HG02840 (cell line): ENCODE results near the gene TREX2.
"Not testable (repeated sequence)": the region's sequence is repeated elsewhere in the genome, so short reads cannot be mapped to it uniquely, and the experiment has no call there.

Experiments used
- ATAC-seq: cut with Tn5 transposase; IDR thresholded peaks from one replicate; pipeline ENCODE4 v1.9.1; 2021; ENCODE audit warnings: mild to moderate bottlenecking, moderate library complexity, moderate number of reproducible peaks; ENCODE audit not compliant: unreplicated experiment, low FRiP score

TREX2 gene

GRCh38 chrX:153410888-153411254 lies 35.0 kb downstream of the TREX2 start:
- no peak for ATAC-seq

DNA sequence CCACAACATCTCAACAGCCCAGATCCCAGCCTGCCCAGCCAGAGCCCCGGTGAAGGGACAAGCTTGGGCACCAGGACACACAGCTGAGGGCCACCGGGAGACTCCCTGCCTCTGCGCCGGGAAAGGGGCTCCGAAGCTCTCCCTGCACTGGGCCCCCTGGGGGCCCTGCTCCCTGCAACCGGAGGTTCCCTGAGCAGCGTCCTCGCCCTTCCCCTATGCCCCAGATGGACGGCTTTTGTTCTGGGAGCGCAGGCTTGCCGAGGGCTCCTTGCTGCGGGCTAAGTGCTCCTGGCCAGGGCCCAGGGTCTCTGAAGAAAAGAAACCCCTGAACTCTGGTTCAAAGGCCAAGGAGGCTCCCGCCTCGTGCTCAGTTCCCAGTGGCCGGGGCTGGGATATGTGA lies 35.5 kb downstream of the TREX2 start:
- ATAC-seq = no peak

GRCh38 chrX:153409414-153410101 lies 36.3 kb downstream of the TREX2 start:
- ATAC-seq = no peak

DNA sequence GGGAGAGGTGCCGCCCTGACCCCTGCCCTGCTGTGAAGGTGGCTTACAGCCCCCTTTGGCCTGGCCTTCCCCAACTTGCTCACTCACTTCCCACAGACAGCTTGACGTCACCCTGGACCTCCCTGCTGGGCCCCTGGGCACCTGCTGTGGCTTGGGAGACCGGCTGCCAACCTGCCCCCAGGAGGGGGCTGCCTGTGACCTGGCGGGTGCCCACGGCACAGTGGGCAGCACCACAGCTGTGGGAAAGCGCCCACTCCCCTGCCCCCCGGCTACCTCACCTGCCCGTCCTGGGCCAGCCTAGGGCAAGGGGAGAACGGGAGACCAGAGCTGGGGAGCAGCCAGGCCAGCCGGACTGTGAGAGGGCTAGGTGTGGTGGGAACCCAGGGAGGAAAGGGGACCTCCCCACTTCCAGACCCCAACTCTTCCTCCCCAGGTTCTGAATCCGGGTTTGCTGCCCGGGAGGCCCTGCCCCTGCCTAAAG lies 36.9 kb downstream of the TREX2 start:
- ATAC-seq = no peak

GRCh38 chrX:153408221-153408721 lies 37.6 kb downstream of the TREX2 start:
- ATAC-seq = no peak

- no peak for ATAC-seq
These were observed 38.1 kb downstream of the TREX2 start for GRCh38 chrX:153407736-153408135.

- no peak for ATAC-seq
These were observed 39.0 kb downstream of the TREX2 start for GRCh38 chrX:153406903-153407302.

DNA sequence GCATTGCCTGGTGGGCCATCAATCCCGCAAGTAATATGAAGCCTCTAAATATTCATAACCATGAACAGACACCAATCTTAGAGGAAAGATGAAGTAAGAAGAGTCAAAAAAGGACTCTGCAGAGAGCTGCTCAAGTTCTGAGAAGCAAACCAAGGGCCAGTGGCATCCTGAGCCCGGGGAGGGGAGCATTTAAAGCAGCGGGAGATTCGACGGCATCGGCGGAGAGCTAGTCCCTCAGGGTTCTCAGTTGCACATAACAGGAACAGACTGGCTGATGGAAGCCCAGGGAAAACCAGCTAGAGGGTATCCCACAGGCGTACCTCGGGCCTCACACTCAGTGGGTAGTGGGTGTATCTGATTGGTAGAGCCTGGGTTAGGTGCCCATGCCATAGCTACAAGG lies 39.8 kb downstream of the TREX2 start:
- ATAC-seq = no peak

DNA sequence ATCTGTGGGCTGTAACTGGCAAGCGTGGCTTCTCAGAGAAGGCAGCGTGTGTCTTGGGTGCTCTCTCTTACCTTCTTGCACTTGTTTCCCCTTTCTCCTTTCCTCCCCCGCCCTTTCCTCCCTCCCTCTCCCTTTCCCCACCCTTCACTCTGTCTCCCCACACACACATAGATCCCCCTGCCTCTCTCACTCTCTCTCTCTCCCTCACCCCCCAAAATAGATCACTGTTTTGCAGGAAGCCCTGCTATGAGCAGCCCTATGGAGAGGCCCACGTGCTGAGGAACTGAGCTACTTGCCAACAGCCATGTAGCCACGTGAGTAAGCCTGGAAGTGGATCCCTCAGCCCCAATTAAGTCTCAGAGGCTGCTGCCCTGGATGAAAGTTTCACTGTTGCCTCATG lies 40.4 kb downstream of the TREX2 start:
- no peak for ATAC-seq

- ATAC-seq = not testable (repeated sequence)
These were observed 41.5 kb downstream of the TREX2 start for GRCh38 chrX:153404333-153404732.

GRCh38 chrX:153401133-153401764 lies 44.6 kb downstream of the TREX2 start, which contains the start of gene PNMA6E:
PNMA6E (minus strand) TSS chrX:153401350; CDS start chrX:153398849, 2,501 bp downstream.
- no peak for ATAC-seq

GRCh38 chrX:153400146-153401132 lies 45.4 kb downstream of the TREX2 start:
- ATAC-seq = no peak

GRCh38 chrX:153398275-153398960 lies 47.4 kb downstream of the TREX2 start:
- ATAC-seq = no peak

- ATAC-seq = no peak
These were observed 48.4 kb downstream of the TREX2 start for GRCh38 chrX:153397256-153397960.

GRCh38 chrX:153396320-153397195 lies 49.3 kb downstream of the TREX2 start:
- no peak for ATAC-seq

GRCh38 chrX:153395613-153396319 lies 50.1 kb downstream of the TREX2 start:
- ATAC-seq = no peak

DNA sequence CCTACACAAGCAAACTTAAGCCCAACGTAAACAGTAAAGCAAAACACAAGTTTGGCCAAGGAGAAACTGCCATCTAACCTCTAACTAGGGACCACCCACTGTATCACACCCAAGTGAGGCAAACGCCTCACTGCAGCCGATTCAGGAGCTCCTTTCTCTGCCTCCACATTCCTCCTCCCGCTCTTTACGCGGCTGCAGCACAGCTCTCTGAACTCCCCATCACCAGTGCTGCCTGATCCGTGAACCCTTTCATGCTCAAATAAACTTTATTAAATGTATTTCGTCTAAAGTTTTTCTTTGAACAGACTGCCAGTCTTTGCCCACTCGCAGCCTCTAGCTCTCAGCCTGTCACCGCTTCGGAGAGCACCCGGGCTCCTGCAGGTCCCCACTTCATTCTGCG lies 51.2 kb downstream of the TREX2 start:
- ATAC-seq = no peak
